Activated CD4-positive, CD25-positive, alpha-beta regulatory T cell (primary cell): ENCODE results near the gene SLC25A40.
"Not testable (repeated sequence)": the region's sequence is repeated elsewhere in the genome, so short reads cannot be mapped to it uniquely, and the experiment has no call there.

ENCODE experiments used
- DNase-seq, 4 experiments: peaks; one replicate each; lab custom pipeline; 2025; lab: John Stamatoyannopoulos, UW

SLC25A40 gene, protein sequence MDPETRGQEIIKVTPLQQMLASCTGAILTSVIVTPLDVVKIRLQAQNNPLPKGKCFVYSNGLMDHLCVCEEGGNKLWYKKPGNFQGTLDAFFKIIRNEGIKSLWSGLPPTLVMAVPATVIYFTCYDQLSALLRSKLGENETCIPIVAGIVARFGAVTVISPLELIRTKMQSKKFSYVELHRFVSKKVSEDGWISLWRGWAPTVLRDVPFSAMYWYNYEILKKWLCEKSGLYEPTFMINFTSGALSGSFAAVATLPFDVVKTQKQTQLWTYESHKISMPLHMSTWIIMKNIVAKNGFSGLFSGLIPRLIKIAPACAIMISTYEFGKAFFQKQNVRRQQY

DNA sequence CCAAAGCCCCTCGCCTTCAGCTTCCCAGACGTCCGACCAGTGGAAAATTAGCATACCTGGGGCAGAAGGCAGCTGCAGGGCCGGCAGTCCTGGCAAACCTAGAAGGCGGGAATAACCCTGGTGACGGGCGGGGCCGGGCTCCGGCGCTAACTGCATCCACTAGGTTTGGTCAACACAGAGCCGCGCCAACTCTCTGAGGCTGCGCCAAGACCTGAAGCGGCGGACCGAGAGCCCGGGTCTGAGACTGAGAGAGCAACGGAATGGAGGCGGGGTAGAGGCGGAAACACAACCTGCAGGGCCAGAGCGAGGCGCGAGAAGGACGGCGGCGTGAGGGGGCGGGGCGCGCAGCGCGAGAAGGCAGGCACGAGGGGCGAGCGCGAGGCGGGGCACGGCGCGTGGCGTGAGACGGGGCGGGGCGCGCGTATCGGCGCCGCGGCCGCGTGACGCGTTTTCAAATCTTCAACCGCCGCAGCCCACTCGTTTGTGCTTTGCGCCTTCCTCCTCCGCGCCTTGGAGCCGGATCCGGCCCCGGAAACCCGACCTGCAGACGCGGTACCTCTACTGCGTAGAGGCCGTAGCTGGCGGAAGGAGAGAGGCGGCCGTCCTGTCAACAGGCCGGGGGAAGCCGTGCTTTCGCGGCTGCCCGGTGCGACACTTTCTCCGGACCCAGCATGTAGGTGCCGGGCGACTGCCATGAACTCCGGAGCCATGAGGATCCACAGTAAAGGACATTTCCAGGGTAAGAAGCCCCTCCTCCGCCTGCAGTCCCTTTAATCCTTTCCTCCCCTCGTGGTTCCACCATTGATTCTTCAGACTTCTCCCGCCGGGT is at the start of gene SLC25A40, which contains the start of gene DBF4:
Gene SLC25A40, minus strand, starts transcription at position 321 of the 829 bp plus-strand sequence. CDS start 17,633 bp downstream, outside the sequence.
Gene DBF4, plus strand, starts transcription at position 454 of the 829 bp plus-strand sequence. Its CDS starts 240 bp downstream, at position 694.
- peak; percentile 88 to 95 (median 92) for DNase-seq

DNA sequence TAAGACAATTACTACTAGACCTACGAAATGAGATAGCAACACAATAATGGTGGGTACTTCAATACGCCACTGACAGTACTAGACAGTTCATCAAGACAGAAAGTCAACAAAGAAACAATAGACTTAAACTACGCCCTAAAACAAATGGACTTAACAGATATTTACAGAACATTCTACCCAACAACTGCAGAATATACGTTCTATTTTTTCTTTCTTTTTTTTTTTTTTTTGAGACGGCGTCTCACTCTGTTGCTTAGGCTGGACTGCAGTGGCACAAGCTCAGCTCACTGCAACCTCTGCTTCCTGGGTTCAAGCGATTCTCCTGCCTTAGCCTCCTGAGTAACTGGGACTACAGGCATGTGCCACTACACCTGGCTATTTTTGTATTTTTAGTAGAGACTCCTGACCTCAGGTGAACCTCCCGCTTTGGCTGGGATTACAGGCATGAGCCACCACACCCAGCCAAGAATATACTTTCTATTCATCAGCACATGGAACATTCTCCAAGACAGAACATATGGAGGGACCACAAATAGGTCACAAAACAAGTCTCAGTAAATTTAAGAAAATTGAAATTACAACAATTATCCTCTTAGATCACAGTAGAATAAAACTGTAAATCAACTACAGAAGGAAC is 46.7 kb upstream of the SLC25A40 start:
- DNase-seq = not testable (repeated sequence)

DNA sequence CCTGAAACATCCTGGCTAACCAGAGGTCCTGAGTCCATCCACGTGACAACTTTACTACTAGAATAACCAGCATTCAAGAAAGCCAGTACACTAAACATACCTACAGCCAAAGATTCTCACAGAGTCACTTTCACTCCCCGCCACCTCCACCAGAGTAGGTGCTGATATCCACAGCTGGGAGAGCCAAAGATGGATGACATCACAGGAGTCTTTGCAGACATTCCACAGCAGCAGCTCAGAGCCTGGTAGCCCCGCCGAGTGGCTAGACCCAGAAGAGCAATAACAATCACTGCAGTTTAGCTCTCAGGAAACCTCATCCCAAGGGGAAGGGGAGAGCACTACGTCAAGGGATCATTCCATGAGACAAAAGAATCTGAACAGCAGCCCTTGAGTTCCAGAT is 44.4 kb upstream of the SLC25A40 start:
- no peak for DNase-seq

DNA sequence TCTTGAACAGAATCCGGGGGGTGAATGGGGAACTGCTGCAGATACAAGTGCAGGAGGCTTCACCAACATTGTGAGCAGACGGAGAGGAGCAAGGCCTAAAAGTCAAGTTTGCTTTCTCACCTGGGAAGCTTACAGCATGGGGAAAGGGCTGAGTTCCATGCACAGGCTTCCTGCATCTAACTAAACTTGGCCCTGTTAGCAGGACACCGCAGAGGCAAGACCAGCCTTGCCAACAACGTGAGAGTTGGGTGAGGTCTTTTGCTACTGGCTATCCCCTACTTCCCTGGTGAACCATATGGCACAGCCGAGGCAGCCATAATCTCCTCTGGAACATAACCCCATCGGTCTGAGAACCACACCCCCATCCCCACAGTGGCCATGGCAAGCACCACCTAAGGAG is 43.7 kb upstream of the SLC25A40 start:
- DNase-seq = no peak

DNA sequence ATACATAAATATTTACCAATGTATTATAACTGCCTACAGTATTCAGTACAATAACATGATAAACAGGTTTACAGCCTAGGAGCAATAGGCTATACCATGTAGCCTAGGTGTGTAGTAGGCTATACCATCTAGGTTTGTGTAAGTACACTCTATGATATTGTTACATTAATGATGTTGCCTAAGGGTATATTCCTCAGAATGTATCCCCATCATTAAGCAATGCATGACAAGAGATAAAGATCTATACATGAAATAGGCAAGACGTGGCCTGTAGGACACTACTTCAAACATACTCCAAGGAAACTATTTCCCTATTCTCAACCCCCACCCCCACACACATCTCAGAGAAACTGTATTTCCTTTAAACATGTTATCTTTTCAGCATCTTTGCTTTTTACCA is 42.6 kb upstream of the SLC25A40 start:
- no peak for DNase-seq

DNA sequence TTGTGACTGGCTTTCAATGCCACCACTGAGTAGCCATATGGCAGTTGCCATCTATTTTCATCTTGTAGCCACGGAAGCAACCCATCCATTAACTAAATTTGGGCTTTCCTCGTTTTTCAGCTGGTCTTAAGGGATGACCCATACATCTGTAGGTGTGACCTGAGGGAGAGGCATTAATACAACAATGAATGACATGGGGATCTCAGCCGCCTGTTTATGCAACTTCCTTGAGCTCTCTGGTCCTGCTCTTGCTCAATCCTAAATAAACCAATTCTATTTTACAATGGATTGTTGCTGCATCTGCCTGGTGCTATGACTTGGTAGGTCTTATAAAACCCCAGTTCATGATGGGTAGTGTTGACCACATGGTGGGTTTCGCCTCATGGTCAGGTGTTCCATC is 36.0 kb upstream of the SLC25A40 start:
- no peak for DNase-seq

DNA sequence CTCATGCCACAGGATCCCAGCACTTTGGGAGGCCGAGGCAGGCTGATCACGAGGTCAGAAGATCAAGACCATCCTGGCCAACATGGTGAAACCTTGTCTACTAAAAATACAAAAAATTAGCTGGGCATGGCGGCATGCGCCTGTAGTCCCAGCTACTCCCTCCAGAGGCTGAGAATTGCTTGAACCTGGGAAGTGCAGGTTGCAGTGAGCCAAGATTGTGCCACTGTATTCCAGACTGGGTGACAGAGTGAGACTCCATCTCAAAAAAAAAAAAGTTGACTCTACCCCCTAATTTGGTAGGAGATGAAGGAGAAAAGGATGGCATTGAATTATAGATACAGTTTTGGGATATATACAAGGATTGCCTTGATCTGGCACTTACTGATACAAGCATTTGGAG is 32.7 kb upstream of the SLC25A40 start:
- DNase-seq = not testable (repeated sequence)

DNA sequence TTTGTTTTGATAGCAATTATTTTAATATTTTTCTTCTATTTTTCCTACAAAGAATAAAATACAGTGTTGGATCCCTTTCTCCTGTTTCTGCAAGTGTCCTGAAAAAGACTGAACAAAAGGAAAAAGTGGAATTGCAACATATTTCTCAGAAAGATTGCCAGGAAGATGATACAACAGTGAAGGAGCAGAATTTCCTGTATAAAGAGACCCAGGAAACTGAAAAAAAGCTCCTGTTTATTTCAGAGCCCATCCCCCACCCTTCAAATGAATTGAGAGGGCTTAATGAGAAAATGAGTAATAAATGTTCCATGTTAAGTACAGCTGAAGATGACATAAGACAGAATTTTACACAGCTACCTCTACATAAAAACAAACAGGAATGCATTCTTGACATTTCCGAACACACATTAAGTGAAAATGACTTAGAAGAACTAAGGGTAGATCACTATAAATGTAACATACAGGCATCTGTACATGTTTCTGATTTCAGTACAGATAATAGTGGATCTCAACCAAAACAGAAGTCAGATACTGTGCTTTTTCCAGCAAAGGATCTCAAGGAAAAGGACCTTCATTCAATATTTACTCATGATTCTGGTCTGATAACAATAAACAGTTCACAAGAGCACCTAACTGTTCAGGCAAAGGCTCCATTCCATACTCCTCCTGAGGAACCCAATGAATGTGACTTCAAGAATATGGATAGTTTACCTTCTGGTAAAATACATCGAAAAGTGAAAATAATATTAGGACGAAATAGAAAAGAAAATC is 31.2 kb upstream of the SLC25A40 start:
- not testable (repeated sequence) for DNase-seq

DNA sequence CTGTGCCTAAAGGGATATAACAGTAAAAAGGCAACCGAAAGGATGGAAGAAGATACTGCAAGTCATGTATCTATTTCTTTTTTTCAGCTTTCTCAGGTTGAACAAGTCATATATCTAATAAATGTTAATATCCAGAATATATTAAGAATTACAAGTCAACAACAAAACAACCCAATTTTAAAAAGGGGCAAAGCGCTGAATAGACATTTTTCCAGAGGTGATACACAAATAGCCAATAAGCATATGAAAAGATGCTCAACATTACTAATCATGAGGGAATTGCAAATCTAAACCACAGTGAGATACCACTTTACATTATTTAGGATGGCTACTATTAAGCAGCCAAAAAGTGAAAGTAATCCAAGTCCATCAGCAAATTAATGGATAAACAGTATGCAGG is 23.1 kb upstream of the SLC25A40 start:
- no peak for DNase-seq

DNA sequence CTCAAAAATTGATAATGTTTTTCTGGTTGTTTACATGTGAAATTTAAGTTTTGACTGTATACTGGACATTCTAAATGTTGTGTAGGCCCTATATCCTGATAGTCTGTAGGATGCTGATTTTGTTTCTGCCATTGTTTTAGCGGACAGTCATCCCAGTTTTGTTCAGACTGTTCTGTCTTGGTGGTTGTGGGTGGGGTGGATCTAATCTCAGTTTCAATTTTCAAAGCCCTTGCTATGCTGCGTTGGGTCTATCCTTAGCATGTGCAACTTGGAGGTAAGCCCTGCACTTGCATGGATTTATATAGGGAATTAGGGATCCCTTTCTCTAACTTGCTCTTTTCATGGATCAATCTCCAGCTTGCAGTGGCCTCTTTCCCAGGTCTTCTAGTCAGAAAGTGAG is 19.2 kb upstream of the SLC25A40 start:
- DNase-seq = no peak

DNA sequence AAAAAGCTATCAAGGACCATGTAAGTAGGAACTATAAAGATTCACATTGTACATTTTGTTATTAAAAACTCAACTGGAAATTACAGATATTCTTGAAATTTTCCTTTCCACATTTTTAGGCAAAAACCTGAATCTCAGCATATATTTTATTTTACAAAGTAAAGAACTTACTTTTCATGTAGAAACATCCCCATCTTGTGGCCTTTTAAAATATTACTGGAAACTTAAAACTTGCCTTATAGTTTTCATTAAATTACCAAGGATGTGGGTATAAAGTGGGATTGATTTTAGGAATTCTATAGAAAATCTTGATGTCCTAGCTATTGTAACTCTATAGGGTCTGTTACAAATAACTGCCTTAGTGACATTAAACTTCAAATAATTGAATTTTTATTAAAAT is 10.7 kb upstream of the SLC25A40 start:
- DNase-seq = no peak

DNA sequence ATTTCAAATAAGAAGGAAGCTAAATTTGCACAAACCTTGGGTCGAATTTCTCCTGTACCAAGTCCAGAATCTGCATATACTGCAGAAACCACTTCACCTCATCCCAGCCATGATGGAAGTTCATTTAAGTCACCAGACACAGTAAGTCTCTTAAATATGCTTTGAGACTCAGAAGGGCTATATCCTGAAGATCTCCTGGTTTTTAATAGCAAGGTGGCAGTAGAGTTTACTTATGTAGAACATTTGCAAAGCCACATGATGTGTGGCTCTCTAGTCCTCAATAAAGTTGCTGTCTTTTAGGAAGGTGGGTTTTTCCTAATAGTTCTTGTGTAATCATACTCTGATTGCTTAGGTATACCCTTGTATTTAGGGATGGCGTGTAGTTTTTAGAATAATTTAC is 8.9 kb upstream of the SLC25A40 start:
- DNase-seq = no peak

DNA sequence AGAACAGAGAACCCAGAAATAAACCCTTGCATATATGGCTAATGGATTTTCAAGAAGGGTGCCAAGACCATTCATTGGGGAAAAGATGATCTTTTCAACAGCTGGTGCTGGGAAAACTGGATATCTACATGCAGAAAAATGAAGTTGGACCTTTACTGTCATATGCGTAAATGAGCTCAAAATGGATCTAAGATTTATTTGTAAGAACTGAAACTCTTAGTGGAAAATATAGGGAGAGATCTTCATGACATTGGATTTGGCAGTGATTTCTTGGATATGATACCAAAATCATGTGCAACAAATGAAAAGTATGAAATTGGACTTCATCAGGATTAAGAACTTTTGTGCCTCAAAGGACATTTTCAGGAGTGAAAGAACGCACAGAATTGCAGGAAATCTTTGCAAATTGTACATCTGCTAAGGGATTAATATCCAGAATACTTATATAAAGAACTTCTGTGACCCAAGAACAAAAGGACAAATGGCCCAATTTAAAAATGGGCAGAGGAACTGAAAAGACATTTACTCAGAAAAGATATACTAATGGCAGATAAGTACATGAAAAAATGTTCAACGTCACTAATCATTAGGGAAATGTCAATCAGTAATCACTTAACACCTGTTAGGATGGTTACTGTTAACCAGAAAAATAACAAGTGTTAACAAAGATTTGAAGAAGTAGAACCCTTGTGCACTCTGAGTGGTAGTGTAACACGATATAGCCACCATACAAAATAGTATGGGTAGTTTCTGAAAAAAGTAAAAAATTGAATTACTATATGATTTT is 6.2 kb upstream of the SLC25A40 start:
- no peak for DNase-seq

DNA sequence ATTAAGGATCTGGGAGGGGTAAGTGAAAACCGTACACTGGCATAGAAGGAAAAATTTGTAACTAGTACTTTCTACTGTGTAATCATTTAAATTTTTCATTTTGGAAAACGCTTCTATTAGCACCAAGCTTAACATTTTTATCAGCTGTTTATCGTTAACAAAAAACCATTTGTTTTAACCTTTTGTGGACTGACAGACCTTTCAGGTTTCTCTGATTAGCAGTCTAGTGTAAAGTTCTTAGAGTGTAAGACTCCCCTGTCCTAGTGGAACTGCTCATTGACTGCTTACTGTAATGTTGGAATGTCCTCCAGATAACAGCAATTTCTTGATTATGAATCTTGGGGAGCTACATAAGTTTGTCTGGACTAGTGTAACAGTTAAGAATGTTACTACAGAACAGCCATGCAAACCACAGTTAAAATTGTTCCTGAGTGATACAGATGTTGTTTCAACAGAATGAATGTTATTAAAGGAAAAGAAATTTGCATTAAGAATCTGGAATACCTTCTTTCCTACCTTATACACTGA is 2.1 kb upstream of the SLC25A40 start:
- no peak for DNase-seq

DNA sequence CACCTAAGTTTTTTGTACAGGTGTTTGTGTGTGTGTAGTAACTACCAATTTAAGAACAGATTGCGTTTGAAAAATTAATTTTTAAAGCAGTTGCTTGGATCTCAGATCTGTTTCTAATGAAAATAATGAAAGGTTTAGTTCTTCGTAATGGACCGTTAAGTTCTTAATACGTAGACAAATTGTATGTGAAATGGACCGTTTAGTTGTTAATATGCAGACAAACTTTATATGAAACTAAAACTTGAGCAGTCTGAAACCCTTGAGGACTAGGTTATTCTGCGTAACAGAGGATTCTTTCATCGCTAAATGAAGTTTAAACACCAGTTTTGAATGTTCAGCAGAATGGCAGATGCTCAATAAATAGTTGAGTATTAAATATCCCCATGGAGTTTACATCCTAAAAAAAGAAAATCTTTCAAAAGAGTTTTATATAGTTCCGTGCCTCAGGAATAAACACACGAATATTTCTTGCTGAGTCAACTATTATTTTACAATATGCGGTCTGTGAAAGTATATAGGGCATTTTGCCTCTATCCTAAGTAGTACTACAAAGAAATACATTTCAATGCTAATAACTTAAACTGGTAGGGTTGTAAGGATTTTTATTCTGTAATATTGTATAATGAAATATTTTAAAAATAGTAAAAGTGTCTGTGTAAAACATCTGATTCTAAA is 1.3 kb upstream of the SLC25A40 start:
- no peak for DNase-seq

DNA sequence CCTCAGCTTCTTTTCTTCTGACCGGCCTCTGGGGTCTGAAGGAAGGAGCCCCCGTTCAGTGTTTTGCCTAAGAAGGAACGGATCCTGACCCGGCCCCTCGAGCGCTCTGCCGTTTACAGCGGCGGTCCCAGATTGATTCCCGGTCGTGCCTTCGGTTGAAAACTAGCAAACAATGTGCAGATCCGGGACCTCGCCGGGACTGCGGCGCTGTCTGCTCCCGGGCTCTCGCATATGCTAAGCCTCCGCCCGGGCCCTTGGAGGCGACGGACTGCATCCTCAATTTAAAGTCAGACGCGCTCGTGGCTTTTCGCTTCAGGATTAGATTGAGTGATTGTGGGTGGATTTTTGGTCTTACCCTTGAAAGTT is 692 bp upstream of the SLC25A40 start:
- DNase-seq = peak; percentile 2 to 25 (median 15)

DNA sequence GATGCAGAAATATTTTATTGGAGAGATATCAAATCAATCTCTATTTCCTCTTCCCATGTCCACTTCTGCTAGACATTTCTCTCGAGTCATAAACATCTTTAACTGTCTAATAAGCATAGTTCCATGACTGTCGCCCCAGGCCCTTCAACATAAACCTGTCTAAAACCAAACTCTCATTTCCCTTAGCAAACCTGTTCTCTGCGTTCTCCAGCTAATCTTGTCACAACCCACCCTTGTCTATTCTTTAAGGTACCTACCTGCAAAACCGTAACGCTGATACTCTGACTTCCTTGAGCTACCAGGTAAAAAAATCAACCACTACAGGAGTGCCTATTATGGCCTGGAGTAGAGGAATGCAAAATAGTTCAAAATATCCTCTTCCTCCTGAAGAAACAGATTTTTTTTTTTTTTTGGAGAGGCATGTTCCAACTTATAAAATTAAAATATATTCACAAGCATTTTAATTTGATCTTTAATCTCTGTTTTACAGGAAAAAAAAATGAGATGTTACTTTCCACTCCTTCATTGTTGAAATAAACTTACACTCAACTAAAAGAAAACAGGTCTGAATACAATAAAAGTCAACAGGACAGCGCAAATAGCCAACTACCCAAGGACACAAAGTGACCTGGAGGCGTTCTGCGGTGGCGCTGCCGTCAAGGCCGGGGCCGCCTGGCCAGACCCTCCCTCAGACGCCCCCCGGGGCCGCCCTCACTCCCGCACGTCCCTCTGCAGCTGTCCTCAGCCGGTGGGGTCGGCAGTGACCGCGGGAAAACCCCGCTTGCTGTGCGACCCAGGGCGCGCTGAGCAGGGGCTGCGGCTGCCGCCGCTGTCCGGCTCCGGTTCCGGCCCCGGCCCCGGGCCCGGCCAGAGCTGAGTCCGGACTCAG is 765 bp downstream of the SLC25A40 start:
- DNase-seq = no peak

DNA sequence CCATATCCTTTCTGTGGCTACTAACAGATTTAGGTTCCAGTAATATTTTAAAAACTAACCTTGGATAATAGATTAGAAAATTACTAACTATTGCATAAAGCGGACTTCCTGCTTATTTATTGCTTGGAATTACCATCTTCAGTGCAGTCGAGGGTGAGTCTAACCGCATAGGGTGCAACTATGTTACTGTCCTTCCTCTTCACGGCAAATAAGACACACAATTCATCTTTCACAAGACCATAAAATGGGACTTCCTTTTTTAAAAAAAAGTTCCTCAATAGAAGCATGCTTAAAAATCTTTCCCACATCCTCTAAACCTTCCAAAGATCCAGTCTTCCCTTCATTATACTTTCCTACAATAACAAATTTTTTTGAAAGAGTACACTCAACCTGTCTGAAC is 2.1 kb downstream of the SLC25A40 start:
- DNase-seq = no peak

DNA sequence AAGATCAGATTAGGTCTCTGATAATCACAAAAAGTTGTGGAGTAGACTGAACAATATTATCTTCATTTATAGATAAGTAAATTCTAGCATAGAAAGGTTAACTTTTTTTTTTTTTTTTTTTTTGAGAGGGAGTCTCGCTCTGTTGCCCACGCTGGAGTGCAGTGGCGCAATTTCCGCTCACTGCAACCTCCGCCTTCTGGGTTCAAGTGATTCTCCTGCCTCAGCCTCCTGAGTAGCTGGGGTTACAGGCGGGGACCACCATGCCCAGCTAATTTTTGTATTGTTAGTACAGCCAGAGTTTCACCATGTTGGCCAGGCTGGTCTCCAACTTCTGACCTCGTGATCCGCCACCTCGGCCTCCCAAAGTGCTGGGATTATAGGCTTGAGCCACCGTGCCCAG is 2.8 kb downstream of the SLC25A40 start:
- DNase-seq = not testable (repeated sequence)
